ENCODE data around the gene GABARAP. TPM values are rescaled to one million over a fixed set of nuclear protein-coding genes. Genes with fewer than 3 reads are reported as not detected.
"Not testable (repeated sequence)": the region's sequence is repeated elsewhere in the genome, so short reads cannot be mapped to it uniquely, and the experiment has no call there.

Gene GABARAP
- total and polyA plus RNA-seq, 2 experiments from 2014 or later = 355 to 847 TPM

DNA sequence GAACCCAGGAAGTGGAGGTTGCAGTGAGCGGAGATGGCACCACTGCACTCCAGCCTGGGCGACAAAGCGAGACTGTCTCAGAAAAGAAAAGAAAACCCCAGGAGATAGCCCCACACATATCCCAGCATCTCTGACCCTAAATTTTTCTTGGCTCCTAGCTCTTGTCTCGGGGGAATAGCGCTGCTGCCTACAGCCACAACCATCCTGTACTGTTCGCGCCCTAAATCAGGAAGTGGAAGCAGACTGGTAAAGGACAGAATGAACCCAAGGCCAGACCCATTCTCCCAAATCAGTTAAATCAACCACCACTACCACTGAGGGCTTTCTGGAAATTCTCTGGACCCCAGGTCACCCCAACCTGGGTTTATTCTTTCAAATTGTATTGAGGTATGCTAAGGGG lies 7.6 kb upstream of the GABARAP start:
- Histone ChIP-seq H3K4me2 (ENCODE audit: unreplicated experiment) (peak overlapping the region; percentile 92), H3K9ac (peak overlapping the region; percentile 96), H3K79me2 (ENCODE audit: insufficient read depth) (peaks cover 88% of the 10 kb centered on the region), H3K9me2 (ENCODE audit: insufficient read depth) (no peaks in the 10 kb centered on the region), H3K36me3 (ENCODE audit: low read depth) (peaks cover 14% of the 10 kb centered on the region), H3K4me1 (ENCODE audit: insufficient read depth) (peaks cover 13% of the 10 kb centered on the region), H3K4me3 (peak overlapping the region; percentile 97), H3K27me3 (replicated peaks; ENCODE audit: insufficient read depth) (no peaks in the 10 kb centered on the region), H2AFZ (no peak overlapping the region), H3F3A (ENCODE audit: insufficient read depth) (peaks cover 6% of the 10 kb centered on the region; the same call in 1 of the 2 replicates), H3K27ac (peak overlapping the region; percentile 99; the same call in 1 of the 2 replicates), H3K9me3 (ENCODE audit: low read depth) (no peaks in the 10 kb centered on the region), H4K20me1 (ENCODE audit: insufficient read depth) (no peaks in the 10 kb centered on the region)
- TF ChIP-seq EZH2phosphoT487 (IDR thresholded peaks at IDR 0.05; ENCODE audit: insufficient read depth, low read depth) (no peak), EZH2 (IDR thresholded peaks at IDR 0.05; ENCODE audit: insufficient read depth, poor library complexity, severe bottlenecking) (no peak)
- WGBS, 2 experiments (ENCODE audit: low coverage in 1 of 2, low lambda C conversion rate in 2 of 2, missing lambda C conversion rate in 2 of 2) = 95 to 96% methylated on average over 7 of the region's 7 CpGs
- in situ Hi-C loops (cut with MboI) = no loop called here
- no peak for DNase-seq

- no peak overlapping the region for H2AFZ ChIP-seq
- in situ Hi-C loops (cut with MboI) = no loop called here
- no peak overlapping the region for H3K27ac ChIP-seq
- peaks cover 10% of the 10 kb centered on the region for H3K36me3 ChIP-seq (ENCODE audit: low read depth)
- no peaks in the 10 kb centered on the region for H3K9me2 ChIP-seq (ENCODE audit: insufficient read depth)
- no peak for DNase-seq
- H3K9ac ChIP-seq = no peak overlapping the region
- H4K20me1 ChIP-seq (ENCODE audit: insufficient read depth) = no peaks in the 10 kb centered on the region
- TF ChIP-seq EZH2 (IDR thresholded peaks at IDR 0.05; ENCODE audit: insufficient read depth, poor library complexity, severe bottlenecking) = no peak
- H3K4me3 ChIP-seq = no peak overlapping the region
- peaks cover 88% of the 10 kb centered on the region for H3K79me2 ChIP-seq (ENCODE audit: insufficient read depth)
- WGBS, 2 experiments (ENCODE audit: low coverage in 1 of 2, low lambda C conversion rate in 2 of 2, missing lambda C conversion rate in 2 of 2) = 75 to 76% methylated on average over 6 of the region's 6 CpGs
- H3K27me3 ChIP-seq (replicated peaks; ENCODE audit: insufficient read depth) = no peaks in the 10 kb centered on the region
- peaks cover 13% of the 10 kb centered on the region for H3K4me1 ChIP-seq (ENCODE audit: insufficient read depth)
- no peak overlapping the region for H3K4me2 ChIP-seq (ENCODE audit: unreplicated experiment)
- no peaks in the 10 kb centered on the region for H3K9me3 ChIP-seq (ENCODE audit: low read depth)
- H3F3A ChIP-seq (ENCODE audit: insufficient read depth) = peaks cover 11% of the 10 kb centered on the region; the same call in 1 of the 2 replicates
These were observed 7.0 kb upstream of the GABARAP start for GRCh38 chr17:7249214-7249613.

GRCh38 chr17:7248796-7249195 lies 6.5 kb upstream of the GABARAP start:
- DNase-seq = no peak
- Histone ChIP-seq H3K27me3 (replicated peaks; ENCODE audit: insufficient read depth) (no peaks in the 10 kb centered on the region), H3K9me2 (ENCODE audit: insufficient read depth) (no peaks in the 10 kb centered on the region), H2AFZ (no peak overlapping the region), H3K4me2 (ENCODE audit: unreplicated experiment) (no peak overlapping the region), H4K20me1 (ENCODE audit: insufficient read depth) (no peaks in the 10 kb centered on the region), H3F3A (ENCODE audit: insufficient read depth) (peaks cover 16% of the 10 kb centered on the region; the same call in 1 of the 2 replicates), H3K9me3 (ENCODE audit: low read depth) (no peaks in the 10 kb centered on the region), H3K36me3 (ENCODE audit: low read depth) (peaks cover 9% of the 10 kb centered on the region), H3K4me1 (ENCODE audit: insufficient read depth) (peaks cover 13% of the 10 kb centered on the region), H3K79me2 (ENCODE audit: insufficient read depth) (peaks cover 86% of the 10 kb centered on the region), H3K9ac (no peak overlapping the region), H3K27ac (no peak overlapping the region), H3K4me3 (no peak overlapping the region)
- in situ Hi-C loops (cut with MboI) = no loop called here
- TF ChIP-seq EZH2 (IDR thresholded peaks at IDR 0.05; ENCODE audit: insufficient read depth, poor library complexity, severe bottlenecking) (no peak), EZH2phosphoT487 (IDR thresholded peaks at IDR 0.05; ENCODE audit: insufficient read depth, low read depth) (no peak)
- WGBS, 2 experiments (ENCODE audit: low coverage in 1 of 2, low lambda C conversion rate in 2 of 2, missing lambda C conversion rate in 2 of 2) = 68 to 74% methylated on average over 4 of the region's 4 CpGs

GRCh38 chr17:7246779-7247178 lies 4.5 kb upstream of the GABARAP start:
- no peak overlapping the region for H2AFZ ChIP-seq
- peaks cover 18% of the 10 kb centered on the region; the same call in 1 of the 2 replicates for H3F3A ChIP-seq (ENCODE audit: insufficient read depth)
- no peak overlapping the region for H3K27ac ChIP-seq
- WGBS, 2 experiments (ENCODE audit: low coverage in 1 of 2, low lambda C conversion rate in 2 of 2, missing lambda C conversion rate in 2 of 2) = 79 to 86% methylated on average over 5 of the region's 5 CpGs
- DNase-seq = no peak
- H3K27me3 ChIP-seq (replicated peaks; ENCODE audit: insufficient read depth) = no peaks in the 10 kb centered on the region
- H3K9ac ChIP-seq = no peak overlapping the region; the same call in 1 of the 2 replicates
- in situ Hi-C loops (cut with MboI) = no loop called here
- H3K79me2 ChIP-seq (ENCODE audit: insufficient read depth) = peaks cover 75% of the 10 kb centered on the region
- H4K20me1 ChIP-seq (ENCODE audit: insufficient read depth) = no peaks in the 10 kb centered on the region
- peaks cover 8% of the 10 kb centered on the region; the same call in 1 of the 2 replicates for H3K4me1 ChIP-seq (ENCODE audit: insufficient read depth)
- no peak for TF ChIP-seq EZH2 (IDR thresholded peaks at IDR 0.05; ENCODE audit: insufficient read depth, poor library complexity, severe bottlenecking)
- TF ChIP-seq EZH2phosphoT487 (IDR thresholded peaks at IDR 0.05; ENCODE audit: insufficient read depth, low read depth) = no peak
- no peak overlapping the region for H3K4me2 ChIP-seq (ENCODE audit: unreplicated experiment)
- H3K4me3 ChIP-seq = no peak overlapping the region
- H3K36me3 ChIP-seq (ENCODE audit: low read depth) = peaks cover 9% of the 10 kb centered on the region
- H3K9me3 ChIP-seq (ENCODE audit: low read depth) = no peaks in the 10 kb centered on the region
- H3K9me2 ChIP-seq (ENCODE audit: insufficient read depth) = no peaks in the 10 kb centered on the region

DNA sequence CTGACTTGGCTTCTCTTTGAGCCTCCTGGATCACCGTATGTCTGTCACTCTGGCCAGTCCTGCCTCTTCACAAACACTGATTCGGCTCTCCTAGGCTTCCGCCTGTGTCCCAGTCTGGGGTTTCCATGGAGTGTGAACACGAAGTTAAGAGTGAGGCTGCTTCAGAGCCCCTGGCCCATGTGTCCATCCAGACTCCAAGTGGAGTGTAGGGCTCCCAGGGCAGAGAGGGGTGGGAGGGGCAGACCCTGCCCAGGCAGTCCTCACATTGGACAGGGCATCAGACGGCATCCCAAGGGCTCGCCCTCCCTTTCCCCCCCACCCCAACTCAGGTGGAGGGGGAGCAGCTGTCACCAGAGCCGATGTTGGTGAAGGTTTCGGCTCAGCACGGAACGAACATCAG lies 1.6 kb upstream of the GABARAP start:
- 59 to 65% methylated on average over 10 of the region's 10 CpGs for WGBS, 2 experiments (ENCODE audit: low coverage in 1 of 2, low lambda C conversion rate in 2 of 2, missing lambda C conversion rate in 2 of 2)
- Histone ChIP-seq H3K79me2 (ENCODE audit: insufficient read depth) (peaks cover 75% of the 10 kb centered on the region), H3F3A (ENCODE audit: insufficient read depth) (peaks cover 38% of the 10 kb centered on the region), H3K4me1 (ENCODE audit: insufficient read depth) (peaks cover 19% of the 10 kb centered on the region), H3K9ac (peak overlapping the region; percentile 99; the same call in 1 of the 2 replicates), H3K27ac (peak overlapping the region; percentile 99), H3K36me3 (ENCODE audit: low read depth) (peaks cover 23% of the 10 kb centered on the region)
- H3K4me2 ChIP-seq (ENCODE audit: unreplicated experiment); H2AFZ ChIP-seq; H3K9me3 ChIP-seq (ENCODE audit: low read depth); H3K27me3 ChIP-seq (replicated peaks; ENCODE audit: insufficient read depth); DNase-seq; H4K20me1 ChIP-seq (ENCODE audit: insufficient read depth); H3K4me3 ChIP-seq; H3K9me2 ChIP-seq (ENCODE audit: insufficient read depth); in situ Hi-C loops (cut with MboI): not testable (repeated sequence)
